Fibroblast of villous mesenchyme (primary cell): ENCODE measurements around the gene STAG1. TPM values are rescaled to one million over a fixed set of nuclear protein-coding genes. Genes with fewer than 3 reads are reported as not detected.
"Not testable (repeated sequence)": the region's sequence is repeated elsewhere in the genome, so short reads cannot be mapped to it uniquely, and the experiment has no call there.

ENCODE experiments used
- DNase-seq: peaks from one replicate; pipeline ENCODE4 v3.0.0-alpha.2; 2010; ENCODE audit warnings: low read depth
- H3K4me3 ChIP-seq: 2 replicates; pipeline ENCODE4 v1.5.1; 2011; ENCODE audit warnings: low read depth, mild to moderate bottlenecking, low read length
- total RNA-seq: library from RNA; depleted of rRNA; stranded (reverse); fragments of >200 nt; gene quantifications from 2 replicates; pipeline ENCODE4 v1.2.3, GENCODE V29; 2012
- TF ChIP-seq, protein P1 (sequence below): IDR thresholded peaks from 2 replicates; pipeline ENCODE4 v1.5.1; 2012; ENCODE audit warnings: low read depth, mild to moderate bottlenecking, low read length; ENCODE audit not compliant: insufficient read depth

STAG1 gene
- total RNA-seq, 1 donor, result 52.7 TPM

DNA sequence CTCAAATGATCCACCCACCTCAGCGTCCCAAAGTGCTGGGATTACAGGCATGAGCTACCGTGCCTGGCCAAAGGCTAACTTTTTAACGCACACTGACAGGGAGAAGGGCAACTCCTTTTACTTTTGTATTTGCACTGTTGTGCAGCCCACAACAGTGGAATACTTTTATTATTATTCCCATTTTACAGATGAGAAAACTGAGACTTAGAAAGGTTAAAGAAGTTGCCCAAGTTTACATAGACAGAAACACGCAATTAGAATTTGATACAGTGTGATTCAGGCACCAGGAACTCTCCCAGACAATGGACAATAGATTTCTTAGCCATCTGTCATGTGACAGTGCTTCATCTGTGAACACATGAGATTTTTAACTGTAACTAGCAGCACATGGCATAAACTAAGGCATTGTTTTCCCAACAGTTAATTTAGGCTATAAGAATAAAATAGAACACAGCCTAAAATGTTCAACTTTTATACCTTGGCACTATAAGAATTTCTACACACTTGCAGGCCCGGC is 18.8 kb downstream of the STAG1 start:
- DNase-seq, result no peak
- TF ChIP-seq, protein P1, sequence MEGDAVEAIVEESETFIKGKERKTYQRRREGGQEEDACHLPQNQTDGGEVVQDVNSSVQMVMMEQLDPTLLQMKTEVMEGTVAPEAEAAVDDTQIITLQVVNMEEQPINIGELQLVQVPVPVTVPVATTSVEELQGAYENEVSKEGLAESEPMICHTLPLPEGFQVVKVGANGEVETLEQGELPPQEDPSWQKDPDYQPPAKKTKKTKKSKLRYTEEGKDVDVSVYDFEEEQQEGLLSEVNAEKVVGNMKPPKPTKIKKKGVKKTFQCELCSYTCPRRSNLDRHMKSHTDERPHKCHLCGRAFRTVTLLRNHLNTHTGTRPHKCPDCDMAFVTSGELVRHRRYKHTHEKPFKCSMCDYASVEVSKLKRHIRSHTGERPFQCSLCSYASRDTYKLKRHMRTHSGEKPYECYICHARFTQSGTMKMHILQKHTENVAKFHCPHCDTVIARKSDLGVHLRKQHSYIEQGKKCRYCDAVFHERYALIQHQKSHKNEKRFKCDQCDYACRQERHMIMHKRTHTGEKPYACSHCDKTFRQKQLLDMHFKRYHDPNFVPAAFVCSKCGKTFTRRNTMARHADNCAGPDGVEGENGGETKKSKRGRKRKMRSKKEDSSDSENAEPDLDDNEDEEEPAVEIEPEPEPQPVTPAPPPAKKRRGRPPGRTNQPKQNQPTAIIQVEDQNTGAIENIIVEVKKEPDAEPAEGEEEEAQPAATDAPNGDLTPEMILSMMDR, result no peak
- no peak overlapping the region for H3K4me3 ChIP-seq

DNA sequence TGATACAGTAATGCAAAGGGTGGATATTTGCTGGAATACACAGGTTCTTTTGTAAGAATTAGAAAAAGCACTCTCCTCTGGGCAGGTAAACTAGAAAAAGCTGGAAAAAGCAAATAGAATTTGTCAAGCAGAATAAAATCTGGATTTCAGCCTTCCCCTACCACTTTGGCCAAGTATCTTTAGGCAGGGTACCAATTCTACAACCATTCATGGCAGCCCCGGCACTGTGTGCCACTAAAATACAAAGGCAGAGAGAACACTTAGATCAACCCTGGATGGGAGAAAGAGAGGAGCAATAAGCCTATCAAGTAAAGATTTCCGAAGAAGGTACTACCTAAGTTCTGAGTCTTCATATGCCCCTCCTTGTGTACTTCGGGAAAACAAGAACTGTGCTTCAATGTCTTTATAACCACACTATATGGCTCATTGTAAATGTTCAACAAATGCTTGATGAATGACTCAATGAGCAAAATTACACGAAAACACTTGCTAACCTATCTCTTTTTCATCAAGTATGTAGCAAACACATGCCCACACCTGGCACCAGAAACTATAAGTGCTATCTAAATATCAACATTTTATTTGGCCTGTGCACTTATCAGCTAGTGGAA is 20.8 kb downstream of the STAG1 start:
- no peak for DNase-seq
- TF ChIP-seq, protein P1, result no peak
- H3K4me3 ChIP-seq, result no peak overlapping the region

DNA sequence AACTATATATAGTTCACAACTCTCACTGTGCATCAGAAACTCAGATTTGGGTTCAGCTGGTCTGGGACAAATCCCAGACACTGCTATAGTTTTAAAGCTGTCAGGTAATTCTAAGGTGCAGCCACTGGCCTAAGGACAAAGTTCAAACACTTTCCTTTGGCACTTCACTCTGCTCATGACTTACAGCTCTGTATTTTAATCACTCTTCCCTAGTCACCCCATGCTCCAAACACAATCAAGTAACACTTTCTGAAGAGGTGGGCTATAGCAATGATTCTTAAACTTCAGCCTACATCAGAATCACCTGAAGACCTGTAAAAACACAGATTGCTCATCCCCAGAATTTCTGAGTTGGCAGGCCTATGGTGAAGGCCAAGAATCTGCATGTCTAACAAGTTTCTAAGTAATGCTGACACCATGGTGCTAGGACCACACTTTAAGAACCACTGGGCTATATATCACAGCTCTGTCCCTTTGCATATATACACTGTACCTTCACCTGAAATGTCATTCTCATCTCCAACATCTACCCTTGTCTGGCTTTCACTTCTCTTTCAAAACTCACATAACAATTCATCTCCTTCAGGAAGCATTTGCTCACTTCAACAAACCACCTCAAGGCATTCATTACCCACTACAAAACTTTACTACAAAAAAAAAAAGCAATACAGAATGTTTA is 21.4 kb downstream of the STAG1 start:
- DNase-seq, result no peak
- no peak overlapping the region for H3K4me3 ChIP-seq
- TF ChIP-seq, protein P1, result no peak

DNA sequence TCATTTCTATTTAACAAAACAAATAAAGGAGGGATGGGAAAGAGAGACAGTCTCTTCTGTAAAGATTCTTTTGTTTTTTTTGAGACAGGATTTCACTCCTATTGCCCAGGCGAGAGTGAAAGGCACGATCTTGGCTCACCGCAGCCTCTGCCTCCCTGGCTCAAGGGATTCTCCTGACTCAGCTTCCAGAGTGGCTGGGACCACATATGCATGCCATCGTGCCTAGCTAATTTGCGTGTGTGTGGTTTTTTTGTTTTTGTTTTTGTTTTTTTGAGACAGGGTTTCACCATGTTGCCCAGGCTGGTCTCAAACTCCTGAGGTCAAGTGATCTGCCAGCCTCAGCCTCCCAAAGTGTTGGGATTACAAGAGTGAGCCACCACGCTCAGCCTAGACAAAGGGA is 23.3 kb downstream of the STAG1 start:
- TF ChIP-seq, protein P1, result no peak
- DNase-seq, result peak; percentile 90
- peak overlapping the region; percentile 33 for H3K4me3 ChIP-seq

DNA sequence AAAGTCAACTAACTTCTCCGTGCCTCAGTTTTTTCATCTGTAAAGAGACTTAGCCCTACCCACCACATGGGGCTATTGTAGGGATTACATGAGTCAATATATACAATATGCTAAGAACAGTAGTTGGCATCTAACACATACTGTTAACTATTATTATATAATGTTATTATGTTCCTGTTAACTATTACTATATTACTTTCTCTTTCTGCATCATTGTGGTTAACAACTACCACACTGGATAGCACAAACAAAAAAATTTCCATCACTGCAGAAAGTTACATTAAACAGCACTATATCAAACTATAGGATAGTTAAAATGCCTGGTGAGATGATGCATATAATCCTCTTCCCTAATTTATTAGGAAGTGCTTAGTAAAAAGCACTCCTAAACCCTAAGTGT is 23.7 kb downstream of the STAG1 start:
- DNase-seq, result peak; percentile 63
- H3K4me3 ChIP-seq, result peak overlapping the region; percentile 33
- TF ChIP-seq, protein P1, result no peak

DNA sequence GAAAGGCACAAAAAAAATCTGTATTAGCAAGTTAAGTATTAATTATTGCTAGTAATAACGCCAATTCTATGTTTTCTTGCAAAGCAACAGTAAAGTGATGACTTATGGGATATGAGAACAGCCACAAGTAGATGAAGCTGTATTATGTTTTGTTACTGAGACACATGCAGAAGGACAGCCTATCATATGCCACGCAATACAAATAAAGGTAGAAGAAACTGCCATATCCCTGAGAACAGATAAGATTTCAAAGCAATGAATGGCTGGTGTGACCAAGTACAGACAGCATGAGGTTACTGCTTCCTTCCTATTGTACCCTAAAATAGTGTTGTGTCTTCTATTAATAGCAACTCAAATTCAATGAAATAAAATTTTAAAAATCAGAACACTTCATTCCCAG is 26.7 kb downstream of the STAG1 start:
- H3K4me3 ChIP-seq, result no peak overlapping the region

DNA sequence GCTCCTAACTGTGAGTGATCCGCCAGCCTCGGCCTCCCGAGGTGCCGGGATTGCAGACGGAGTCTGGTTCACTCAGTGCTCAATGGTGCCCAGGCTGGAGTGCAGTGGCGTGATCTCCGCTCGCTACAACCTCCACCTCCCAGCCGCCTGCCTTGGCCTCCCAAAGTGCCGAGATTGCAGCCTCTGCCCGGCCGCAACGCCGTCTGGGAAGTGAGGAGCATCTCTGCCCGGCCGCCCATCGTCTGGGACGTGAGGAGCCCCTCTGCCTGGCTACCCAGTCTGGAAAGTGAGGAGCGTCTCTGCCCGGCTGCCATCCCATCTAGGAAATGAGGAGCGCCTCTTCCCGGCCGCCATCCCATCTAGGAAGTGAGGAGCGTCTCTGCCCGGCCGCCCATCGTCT is 29.3 kb downstream of the STAG1 start:
- H3K4me3 ChIP-seq, DNase-seq: not testable (repeated sequence)

More for the DNA sequence above, 26.7 kb downstream of the STAG1 start:
- DNase-seq, result no peak
- TF ChIP-seq, protein P1, result no peak

DNA sequence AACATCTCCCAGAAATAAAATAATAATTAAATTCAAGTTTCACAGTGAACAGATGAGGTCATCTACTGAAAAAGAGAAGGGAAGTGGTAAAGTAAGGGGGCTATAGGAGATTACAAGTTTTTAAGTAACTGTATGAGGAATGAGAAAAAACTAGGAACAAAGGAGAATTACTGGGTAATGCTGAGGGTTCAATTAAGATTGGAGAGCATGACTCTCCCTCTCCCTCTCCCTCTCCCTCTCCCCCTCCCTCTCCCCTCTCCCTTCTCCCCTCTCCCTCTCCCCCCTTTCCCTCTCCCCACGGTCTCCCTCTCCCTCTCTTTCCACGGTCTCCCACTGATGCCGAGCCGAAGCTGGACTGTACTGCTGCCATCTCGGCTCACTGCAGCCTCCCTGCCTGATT is 29.8 kb downstream of the STAG1 start:
- not testable (repeated sequence) for DNase-seq, H3K4me3 ChIP-seq
